ENCODE results near the gene GOT1. TPM values are rescaled to one million over a fixed set of nuclear protein-coding genes. Genes with fewer than 3 reads are reported as not detected.

GOT1 gene
- total RNA-seq, 1 donor from 2014 or later, result 30.2 TPM

GRCh38 chr10:99396471-99396870 lies 34.0 kb downstream of the GOT1 start:
- intact Hi-C loops (cut with micrococcal nuclease), result no loop called here

DNA sequence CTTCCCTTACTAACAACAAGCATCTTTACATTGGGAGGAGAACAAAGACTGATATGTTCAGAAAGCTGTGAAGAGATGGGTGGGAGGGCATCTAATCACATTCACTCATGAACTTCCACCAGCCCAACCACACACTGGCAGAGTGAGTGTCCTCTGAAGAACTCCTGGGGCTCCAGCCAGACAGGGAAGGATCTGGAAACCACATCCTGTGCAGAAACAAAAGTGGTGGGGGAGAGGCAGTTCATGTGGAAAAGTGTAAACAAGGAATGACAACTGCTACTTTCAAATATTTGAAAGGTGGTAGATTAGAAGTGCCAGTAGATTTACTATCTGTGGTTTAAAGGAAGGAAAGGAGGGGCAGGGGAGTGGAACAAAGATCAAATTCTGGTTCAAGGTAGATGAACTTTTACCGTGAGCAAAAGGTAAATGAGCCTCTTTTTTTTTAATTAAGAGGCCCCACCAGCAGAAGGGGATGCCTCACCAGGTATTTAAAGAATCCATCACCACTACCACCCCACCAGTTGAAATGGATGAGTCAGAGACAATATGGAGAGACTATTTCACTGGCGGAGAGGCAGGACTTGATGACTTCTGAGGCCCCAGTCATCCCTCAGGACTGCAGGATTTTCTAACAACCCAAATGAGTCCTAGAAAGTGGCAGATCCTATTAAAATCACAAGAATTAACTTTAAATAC lies 34.5 kb downstream of the GOT1 start:
- intact Hi-C loops (cut with micrococcal nuclease), result no loop called here

- intact Hi-C loops (cut with micrococcal nuclease), result loop anchor here (5.0 kb wide), 1 partner anchor 152 kb away; no protein-coding TSS in a partner anchor
These were observed 35.5 kb downstream of the GOT1 start for GRCh38 chr10:99394761-99395386.

DNA sequence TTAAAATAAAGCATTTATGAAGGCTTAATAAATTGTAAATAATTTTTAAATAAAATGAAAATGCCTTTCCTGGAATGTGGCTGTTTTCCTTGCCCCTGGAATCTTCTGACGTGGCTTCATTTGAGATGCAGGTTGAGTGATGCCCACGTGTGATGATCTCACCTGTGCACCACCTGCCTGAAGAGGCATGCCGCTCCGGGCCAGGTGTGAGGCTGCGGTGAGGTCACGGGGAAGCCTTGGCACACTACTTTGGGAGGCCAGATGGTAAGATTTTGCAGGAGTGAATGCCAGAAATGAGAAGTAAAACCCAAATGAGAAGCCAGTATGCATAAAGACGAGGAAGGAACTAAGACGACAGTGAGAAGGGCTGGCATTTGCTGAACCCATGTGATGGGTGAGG lies 36.2 kb downstream of the GOT1 start:
- intact Hi-C loops (cut with micrococcal nuclease), result loop anchor here (5.0 kb wide), 1 partner anchor 153 kb away; no protein-coding TSS in a partner anchor

DNA sequence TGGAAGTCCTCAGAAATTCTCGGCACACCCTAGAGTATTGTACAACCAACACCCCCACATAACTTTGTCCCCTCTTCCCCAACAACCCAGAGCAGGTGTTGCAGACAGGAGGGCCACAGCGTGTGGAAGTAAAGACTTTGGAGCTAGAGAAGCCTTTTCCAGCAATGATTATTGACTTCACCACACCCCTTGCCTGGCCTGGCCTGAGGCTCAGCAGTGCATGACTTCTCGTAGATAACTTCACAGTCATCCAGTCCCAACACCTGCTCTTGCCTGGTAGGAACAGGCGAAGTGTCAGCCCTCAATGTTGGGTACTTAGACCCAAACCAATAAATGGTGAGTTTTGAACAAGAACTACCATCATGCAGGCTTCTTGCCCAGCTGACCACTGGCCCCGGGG lies 36.7 kb downstream of the GOT1 start:
- intact Hi-C loops (cut with micrococcal nuclease), result loop anchor here (5.0 kb wide), 1 partner anchor 154 kb away; no protein-coding TSS in a partner anchor

GRCh38 chr10:99393036-99393435 lies 37.4 kb downstream of the GOT1 start:
- intact Hi-C loops (cut with micrococcal nuclease), result loop anchor here (5.0 kb wide), 1 partner anchor 154 kb away; no protein-coding TSS in a partner anchor

- intact Hi-C loops (cut with micrococcal nuclease), result loop anchor here (5.0 kb wide), 1 partner anchor 156 kb away; no protein-coding TSS in a partner anchor
These were observed 39.1 kb downstream of the GOT1 start for GRCh38 chr10:99391346-99391745.

DNA sequence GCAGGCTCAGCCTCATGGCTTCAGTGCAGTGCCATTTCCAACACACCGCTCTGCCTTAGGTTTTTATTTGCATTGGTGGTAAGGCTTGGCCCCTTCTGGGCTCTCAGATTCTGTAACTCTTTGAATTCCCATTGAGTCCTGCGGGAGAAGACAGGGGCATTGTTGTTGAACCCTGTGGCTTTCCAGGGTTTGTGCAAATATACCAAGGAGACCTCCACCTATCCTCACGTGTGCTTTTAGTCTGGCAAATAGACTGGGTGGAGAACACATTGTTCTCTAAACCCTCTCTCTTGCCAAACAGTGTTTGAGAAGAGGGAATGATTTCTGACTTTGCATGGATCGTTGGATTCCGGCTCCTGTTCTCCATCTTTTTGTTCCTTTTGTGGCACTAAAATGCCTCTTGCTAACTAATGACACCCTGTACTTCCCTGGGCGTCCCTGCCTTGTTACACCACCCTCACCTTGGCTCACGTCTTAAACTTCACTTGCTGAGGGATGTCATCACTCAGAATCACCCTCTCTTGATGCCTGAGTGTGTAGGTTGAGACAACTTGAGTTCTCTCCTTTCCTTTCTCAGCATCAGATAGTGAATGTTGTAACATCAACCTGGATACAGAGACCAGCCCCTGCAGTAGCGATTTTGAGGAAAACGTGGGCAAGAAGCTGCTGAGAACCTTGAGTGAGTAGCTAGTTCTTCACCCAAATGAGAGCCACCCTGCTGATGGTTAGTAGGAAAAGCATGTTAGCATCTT lies 40.5 kb downstream of the GOT1 start:
- intact Hi-C loops (cut with micrococcal nuclease), result loop anchor here (5.0 kb wide), 1 partner anchor 157 kb away; no protein-coding TSS in a partner anchor

GRCh38 chr10:99387541-99387940 lies 42.9 kb downstream of the GOT1 start:
- intact Hi-C loops (cut with micrococcal nuclease), result no loop called here

GRCh38 chr10:99387071-99387470 lies 43.4 kb downstream of the GOT1 start:
- intact Hi-C loops (cut with micrococcal nuclease), result no loop called here

DNA sequence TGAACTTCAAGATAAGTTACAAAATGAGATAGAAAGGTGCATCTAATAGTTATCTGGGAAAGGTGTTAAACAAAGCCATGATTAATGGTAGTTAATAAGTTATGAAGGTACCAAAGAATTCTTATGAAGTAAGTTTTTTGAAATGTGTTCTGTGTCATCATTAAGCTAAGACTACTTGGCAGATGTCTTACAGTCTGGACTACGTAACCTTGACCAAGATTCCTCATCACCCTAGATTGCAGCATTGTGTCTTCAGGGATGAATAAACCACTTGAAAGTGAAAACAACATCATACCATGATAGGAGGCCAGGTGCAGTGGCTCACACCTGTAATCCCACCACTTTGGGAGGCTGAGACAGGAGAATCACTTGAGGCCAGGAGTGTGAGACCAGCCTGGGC lies 48.2 kb downstream of the GOT1 start:
- intact Hi-C loops (cut with micrococcal nuclease), result no loop called here

DNA sequence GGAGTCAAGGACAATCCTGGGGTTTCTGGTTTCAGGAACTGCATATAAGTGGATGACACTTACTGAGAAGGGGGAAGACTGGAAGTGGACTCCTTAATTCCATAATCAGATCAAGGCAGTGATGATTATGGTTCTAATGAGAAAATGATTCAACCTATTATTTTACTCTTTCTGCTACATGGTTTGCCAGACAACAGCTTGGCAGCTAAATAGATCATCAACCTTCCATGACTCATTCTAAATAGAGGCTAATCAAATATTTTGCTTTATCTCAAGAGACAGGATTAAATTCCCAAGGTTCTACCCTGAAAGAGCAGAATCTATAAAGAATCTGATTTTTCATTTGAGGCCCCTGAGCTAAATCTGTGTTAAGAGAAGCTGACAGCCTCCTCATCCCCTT lies 55.0 kb downstream of the GOT1 start:
- intact Hi-C loops (cut with micrococcal nuclease), result no loop called here

DNA sequence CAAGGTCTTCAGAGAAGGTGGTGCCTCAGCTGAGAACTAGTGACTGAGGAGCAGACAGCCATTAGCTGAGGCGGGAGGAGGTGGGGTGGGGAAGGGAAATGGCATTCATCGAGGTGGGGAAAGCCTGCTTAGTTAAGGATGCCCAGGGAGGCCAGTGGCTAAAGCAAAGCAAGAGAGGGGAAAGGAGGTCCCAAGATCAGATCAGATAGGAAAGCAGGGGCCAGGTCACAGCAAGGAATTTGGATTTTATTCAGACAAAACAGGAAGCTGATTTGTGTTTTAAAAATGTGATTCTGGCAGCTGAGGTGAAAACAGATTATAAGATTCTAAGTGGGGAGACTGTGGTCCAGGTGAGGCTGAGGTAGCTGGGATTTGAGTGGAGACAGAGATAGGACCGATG lies 55.5 kb downstream of the GOT1 start:
- intact Hi-C loops (cut with micrococcal nuclease), result no loop called here

DNA sequence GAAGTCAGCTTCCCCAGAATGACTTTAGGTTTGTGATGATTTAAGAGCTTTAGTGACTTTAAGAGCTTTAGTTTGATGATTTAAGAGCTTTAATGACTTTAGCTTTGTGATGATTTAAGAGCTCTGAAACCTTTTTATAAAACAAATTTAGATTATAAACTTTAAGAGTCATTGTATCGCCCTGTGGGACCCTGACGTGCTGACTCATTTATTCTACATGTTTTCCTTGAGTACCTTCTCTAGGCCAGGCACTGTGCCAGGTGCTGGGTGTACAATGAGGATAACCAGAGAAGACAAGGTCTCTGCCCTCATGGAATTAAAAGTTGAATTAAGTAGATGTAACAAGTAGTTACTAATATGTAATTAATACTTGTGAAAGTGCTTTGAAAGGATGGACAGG lies 55.9 kb downstream of the GOT1 start:
- intact Hi-C loops (cut with micrococcal nuclease), result no loop called here

- intact Hi-C loops (cut with micrococcal nuclease), result no loop called here
These were observed 57.7 kb downstream of the GOT1 start for GRCh38 chr10:99372546-99373271.

DNA sequence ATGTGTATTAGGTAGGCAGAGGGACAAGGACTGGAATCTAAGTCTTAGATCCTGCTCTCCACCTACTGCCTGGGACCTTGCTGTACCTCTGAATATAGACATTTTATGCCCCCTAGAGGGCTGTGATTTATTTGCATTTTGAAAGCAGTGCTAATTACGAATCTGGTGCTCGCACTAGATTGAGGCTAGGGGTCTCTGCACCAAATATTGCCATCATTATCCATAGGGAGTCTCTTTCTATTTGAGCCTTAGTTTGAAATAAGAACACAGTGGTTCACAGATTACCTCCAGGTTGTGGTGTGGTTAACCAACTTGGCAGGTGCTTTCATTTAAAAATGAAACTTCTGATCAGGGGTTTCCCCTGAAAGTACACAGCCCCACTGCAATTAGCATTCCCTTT lies 59.4 kb downstream of the GOT1 start:
- intact Hi-C loops (cut with micrococcal nuclease), result no loop called here

DNA sequence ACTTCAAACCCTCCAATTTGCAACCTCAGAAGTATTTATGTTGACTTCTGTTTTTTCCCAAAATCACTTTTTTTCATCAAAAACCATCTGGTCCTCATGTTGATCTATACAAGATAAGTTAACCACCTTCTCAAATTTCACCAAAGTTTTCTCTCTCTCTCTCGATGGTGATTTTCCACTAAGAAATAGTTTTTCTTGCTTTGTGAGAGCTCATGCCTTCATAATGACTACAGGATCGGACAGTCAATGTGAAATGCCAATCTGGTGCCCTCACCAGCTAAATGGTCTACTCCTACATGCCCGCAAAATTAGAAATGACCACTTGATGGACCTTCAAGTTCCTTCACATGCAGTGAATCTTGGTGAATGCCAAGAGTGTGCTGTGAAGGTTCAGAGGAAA lies 60.9 kb downstream of the GOT1 start:
- intact Hi-C loops (cut with micrococcal nuclease), result no loop called here

DNA sequence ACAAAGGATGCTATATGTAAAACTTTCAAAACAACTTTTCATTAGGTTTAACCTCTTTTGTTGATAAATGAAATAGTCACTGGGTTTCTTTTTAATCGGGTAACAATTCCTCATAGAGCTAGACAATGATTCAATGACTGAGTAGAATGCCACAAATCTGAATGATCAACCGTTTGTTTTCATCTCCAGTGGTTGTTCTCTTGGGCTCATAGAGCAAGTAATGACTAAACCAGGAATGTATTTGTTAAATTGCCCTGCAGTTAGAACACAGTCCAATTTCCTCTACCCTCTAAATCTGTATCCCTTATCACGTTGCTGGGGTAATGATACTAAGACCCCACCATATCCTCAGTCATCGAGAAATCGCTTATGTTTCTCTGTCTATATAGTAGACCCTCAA lies 61.3 kb downstream of the GOT1 start:
- intact Hi-C loops (cut with micrococcal nuclease), result no loop called here

GRCh38 chr10:99368646-99369045 lies 61.8 kb downstream of the GOT1 start:
- intact Hi-C loops (cut with micrococcal nuclease), result no loop called here

GRCh38 chr10:99366666-99367065 lies 63.8 kb downstream of the GOT1 start:
- intact Hi-C loops (cut with micrococcal nuclease), result no loop called here

DNA sequence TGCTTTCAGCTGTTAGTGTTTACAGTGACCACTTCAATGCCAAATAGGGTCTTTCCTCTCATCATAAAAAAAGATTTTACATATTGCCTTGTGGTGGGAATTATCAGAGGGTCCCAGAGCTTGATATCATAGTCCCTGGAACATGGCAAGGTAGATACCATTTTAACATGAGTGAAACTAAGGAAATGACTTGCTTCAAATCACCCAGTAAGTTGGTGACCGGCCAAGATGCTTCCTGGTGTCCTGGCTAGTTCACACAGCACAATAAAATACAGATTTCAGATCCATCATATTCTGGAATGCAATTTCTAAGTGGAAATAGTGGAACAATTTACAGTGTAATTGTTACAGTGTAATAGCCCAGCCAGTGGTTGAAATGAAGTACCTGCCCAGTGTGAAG lies 64.7 kb downstream of the GOT1 start:
- intact Hi-C loops (cut with micrococcal nuclease), result no loop called here
